ENCODE results near the gene CARMIL1. TPM values are rescaled to one million over a fixed set of nuclear protein-coding genes. Genes with fewer than 3 reads are reported as not detected.

CARMIL1 gene
- total RNA-seq, 1 donor from 2014 or later = 11.8 TPM

DNA sequence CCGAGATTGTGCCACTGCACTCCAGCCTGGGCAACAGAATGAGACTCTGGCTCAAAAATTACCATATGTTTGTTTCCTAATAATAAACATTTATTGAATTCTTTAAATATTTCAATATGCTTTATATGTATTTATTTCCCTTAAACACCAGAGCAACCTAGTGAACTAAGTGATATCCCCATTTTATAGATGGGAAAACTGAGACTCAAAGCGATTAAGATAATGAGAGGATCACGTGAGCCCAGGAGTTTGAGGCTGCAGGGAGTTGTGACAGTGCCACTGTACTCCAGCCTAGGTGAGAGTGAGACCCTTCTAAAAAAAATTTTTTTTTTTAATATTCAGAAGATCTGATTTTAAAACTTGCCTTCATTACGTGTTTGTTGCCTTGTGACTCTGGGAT is 19.4 kb upstream of the CARMIL1 start:
- Mint-ChIP-seq H3K4me1 (ENCODE audit: unreplicated experiment) (no peaks in the 10 kb centered on the region), H3K27me3 (peaks cover 24% of the 10 kb centered on the region), H3K4me3 (no peak overlapping the region), H3K36me3 (no peaks in the 10 kb centered on the region), H3K27ac (no peak overlapping the region), H3K9me3 (no peaks in the 10 kb centered on the region)
- no peak for DNase-seq (ENCODE audit: extremely low spot score, unreplicated experiment)
- TF ChIP-seq, protein P1, sequence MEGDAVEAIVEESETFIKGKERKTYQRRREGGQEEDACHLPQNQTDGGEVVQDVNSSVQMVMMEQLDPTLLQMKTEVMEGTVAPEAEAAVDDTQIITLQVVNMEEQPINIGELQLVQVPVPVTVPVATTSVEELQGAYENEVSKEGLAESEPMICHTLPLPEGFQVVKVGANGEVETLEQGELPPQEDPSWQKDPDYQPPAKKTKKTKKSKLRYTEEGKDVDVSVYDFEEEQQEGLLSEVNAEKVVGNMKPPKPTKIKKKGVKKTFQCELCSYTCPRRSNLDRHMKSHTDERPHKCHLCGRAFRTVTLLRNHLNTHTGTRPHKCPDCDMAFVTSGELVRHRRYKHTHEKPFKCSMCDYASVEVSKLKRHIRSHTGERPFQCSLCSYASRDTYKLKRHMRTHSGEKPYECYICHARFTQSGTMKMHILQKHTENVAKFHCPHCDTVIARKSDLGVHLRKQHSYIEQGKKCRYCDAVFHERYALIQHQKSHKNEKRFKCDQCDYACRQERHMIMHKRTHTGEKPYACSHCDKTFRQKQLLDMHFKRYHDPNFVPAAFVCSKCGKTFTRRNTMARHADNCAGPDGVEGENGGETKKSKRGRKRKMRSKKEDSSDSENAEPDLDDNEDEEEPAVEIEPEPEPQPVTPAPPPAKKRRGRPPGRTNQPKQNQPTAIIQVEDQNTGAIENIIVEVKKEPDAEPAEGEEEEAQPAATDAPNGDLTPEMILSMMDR (conservative IDR thresholded peaks at IDR 0.05) = no peak

GRCh38 chr6:25263657-25264056 is 15.5 kb upstream of the CARMIL1 start:
- H3K36me3 Mint-ChIP-seq = no peaks in the 10 kb centered on the region

GRCh38 chr6:25266456-25267100 is 12.6 kb upstream of the CARMIL1 start:
- H3K4me3 Mint-ChIP-seq = no peak overlapping the region
- H3K9me3 Mint-ChIP-seq = no peaks in the 10 kb centered on the region
- H3K36me3 Mint-ChIP-seq = no peaks in the 10 kb centered on the region
- DNase-seq (ENCODE audit: extremely low spot score, unreplicated experiment) = no peak
- TF ChIP-seq, protein P1 (conservative IDR thresholded peaks at IDR 0.05) = no peak
- H3K4me1 Mint-ChIP-seq (ENCODE audit: unreplicated experiment) = peaks cover 3% of the 10 kb centered on the region
- H3K27ac Mint-ChIP-seq = no peak overlapping the region
- H3K27me3 Mint-ChIP-seq = peaks cover 30% of the 10 kb centered on the region

More at GRCh38 chr6:25263657-25264056, 15.5 kb upstream of the CARMIL1 start:
- TF ChIP-seq, protein P1 (conservative IDR thresholded peaks at IDR 0.05) = no peak
- Mint-ChIP-seq H3K9me3 (no peaks in the 10 kb centered on the region), H3K27ac (no peak overlapping the region), H3K4me1 (ENCODE audit: unreplicated experiment) (peaks cover 3% of the 10 kb centered on the region), H3K4me3 (no peak overlapping the region), H3K27me3 (peaks cover 27% of the 10 kb centered on the region)
- DNase-seq (ENCODE audit: extremely low spot score, unreplicated experiment) = no peak

DNA sequence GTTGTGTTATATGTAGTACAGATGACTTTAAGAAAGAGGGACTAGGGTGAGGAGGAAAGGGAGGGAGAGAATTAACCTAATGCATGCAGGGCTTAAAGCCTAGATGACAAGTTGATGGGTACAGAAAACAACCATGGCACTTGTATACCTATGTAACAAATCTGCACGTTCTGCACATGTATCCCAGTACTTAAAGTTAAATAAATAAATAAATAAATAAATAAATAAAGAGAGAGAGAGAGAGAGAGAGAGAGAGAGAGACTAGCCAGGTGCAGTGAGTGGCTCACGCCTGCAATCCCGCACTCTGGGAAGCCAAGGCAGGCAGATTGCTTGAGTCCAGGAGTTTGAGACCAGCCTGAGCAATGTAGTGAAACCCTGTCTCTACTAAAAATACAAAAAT is 11.5 kb upstream of the CARMIL1 start:
- no peak overlapping the region for H3K4me3 Mint-ChIP-seq
- H3K9me3 Mint-ChIP-seq = no peaks in the 10 kb centered on the region
- TF ChIP-seq, protein P1 (conservative IDR thresholded peaks at IDR 0.05) = no peak
- H3K27me3 Mint-ChIP-seq = peaks cover 27% of the 10 kb centered on the region
- H3K4me1 Mint-ChIP-seq (ENCODE audit: unreplicated experiment) = peaks cover 3% of the 10 kb centered on the region
- H3K27ac Mint-ChIP-seq = no peak overlapping the region
- no peak for DNase-seq (ENCODE audit: extremely low spot score, unreplicated experiment)
- no peaks in the 10 kb centered on the region for H3K36me3 Mint-ChIP-seq

DNA sequence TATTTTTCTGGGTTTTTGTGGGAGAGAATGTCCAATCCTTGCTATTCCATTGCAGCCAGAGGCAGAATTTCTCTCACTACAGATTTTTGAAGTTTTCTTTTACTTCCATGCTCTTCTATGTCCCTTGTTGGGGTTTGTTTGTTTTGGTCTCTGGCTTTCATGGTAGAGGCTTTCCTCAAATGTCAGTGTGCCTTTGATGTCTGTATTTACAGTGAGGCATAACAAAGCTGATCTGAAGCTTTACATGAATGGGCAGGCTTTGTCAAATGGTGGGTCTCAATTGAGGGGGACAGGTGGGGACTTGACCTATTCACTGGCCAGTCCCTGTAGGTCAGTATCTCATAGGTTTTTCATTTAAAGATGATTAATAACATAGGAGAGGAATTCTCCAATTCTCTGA is 8.6 kb upstream of the CARMIL1 start:
- Mint-ChIP-seq H3K27me3 (peaks cover 17% of the 10 kb centered on the region), H3K36me3 (no peaks in the 10 kb centered on the region), H3K4me3 (no peak overlapping the region), H3K9me3 (no peaks in the 10 kb centered on the region), H3K4me1 (ENCODE audit: unreplicated experiment) (peaks cover 2% of the 10 kb centered on the region), H3K27ac (no peak overlapping the region)
- TF ChIP-seq, protein P1 (conservative IDR thresholded peaks at IDR 0.05) = no peak
- DNase-seq (ENCODE audit: extremely low spot score, unreplicated experiment) = no peak

Data from type B pancreatic cell (in vitro differentiated cells).